Left ventricle myocardium inferior (tissue), 1 donor: ENCODE results near the gene AGPAT2. TPM values are rescaled to one million over a fixed set of nuclear protein-coding genes. Genes with fewer than 3 reads are reported as not detected.

ENCODE experiments used
- DNase-seq: peaks from one replicate; pipeline ENCODE4 v3.0.0-alpha.2; 2020
- H3K27ac ChIP-seq: fragments of 200-600 bp; replicated peaks from 2 replicates; pipeline ENCODE4 v1.8.0; 2021
- H3K27me3 ChIP-seq: fragments of 200-600 bp; 2 replicates; pipeline ENCODE4 v1.8.0; 2021; ENCODE audit warnings: low read depth
- H3K36me3 ChIP-seq: fragments of 200-600 bp; 2 replicates; pipeline ENCODE4 v1.8.0; 2021
- H3K4me1 ChIP-seq: fragments of 200-600 bp; 2 replicates; pipeline ENCODE4 v1.8.0; 2021
- H3K4me3 ChIP-seq: fragments of 200-600 bp; 2 replicates; pipeline ENCODE4 v1.8.0; 2021; ENCODE audit warnings: mild to moderate bottlenecking, moderate library complexity
- H3K9me3 ChIP-seq: fragments of 200-600 bp; replicated peaks from 2 replicates; pipeline ENCODE4 v1.8.0; 2021
- intact Hi-C: fragments of 100-400 bp; cut with micrococcal nuclease; formaldehyde crosslinking; loops from one replicate; pipeline ENCODE4 v1.11.0; 2022
- total RNA-seq: library from RNA; stranded (reverse); fragmentation: NEBNext Ultra II Directional; extraction: Animal tissue kit (Norgen Biotek cat#: 25700); gene quantifications from one replicate; pipeline ENCODE4 v1.2.1, GENCODE V29; 2021
- TF ChIP-seq, protein P1 (sequence below): fragments of 200-600 bp; IDR thresholded peaks from 2 replicates; pipeline ENCODE4 v1.8.0; 2021; ENCODE audit warnings: antibody characterized with exemption, mild to moderate bottlenecking, borderline replicate concordance
- donor health status: DM: no; HTN: yes; CAD: no; lungs with severe emphysema.

Gene AGPAT2
- total RNA-seq, 1 donor from 2014 or later: 48.8 TPM

DNA sequence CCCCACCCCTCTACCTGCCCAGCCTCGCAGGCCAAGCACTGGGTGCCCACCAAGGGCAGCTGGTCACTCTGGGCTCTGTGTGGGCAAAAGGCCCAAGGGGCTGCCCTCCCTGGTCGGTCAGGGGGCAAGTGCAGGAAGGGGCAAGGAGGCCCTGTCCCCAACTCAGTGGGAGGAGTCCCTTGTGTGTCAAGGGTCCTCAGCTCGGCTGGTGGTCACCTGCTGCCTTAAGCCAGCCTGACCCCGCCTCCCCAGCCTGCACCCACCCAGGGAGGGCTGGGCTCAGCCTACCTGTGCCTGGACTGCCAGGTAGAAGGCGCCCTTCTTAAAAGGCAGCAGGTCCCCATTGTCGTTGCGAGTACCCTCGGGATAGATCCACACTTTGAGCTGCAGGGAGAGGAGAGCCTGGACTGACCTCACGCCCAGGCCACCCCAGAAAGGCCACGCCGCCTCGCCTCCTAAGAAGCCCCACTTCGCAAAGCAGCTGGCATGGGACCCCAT lies 10.9 kb downstream of the AGPAT2 start:
- intact Hi-C loops: no loop called here
- TF ChIP-seq, protein P1, sequence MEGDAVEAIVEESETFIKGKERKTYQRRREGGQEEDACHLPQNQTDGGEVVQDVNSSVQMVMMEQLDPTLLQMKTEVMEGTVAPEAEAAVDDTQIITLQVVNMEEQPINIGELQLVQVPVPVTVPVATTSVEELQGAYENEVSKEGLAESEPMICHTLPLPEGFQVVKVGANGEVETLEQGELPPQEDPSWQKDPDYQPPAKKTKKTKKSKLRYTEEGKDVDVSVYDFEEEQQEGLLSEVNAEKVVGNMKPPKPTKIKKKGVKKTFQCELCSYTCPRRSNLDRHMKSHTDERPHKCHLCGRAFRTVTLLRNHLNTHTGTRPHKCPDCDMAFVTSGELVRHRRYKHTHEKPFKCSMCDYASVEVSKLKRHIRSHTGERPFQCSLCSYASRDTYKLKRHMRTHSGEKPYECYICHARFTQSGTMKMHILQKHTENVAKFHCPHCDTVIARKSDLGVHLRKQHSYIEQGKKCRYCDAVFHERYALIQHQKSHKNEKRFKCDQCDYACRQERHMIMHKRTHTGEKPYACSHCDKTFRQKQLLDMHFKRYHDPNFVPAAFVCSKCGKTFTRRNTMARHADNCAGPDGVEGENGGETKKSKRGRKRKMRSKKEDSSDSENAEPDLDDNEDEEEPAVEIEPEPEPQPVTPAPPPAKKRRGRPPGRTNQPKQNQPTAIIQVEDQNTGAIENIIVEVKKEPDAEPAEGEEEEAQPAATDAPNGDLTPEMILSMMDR: no peak
- Histone ChIP-seq H3K9me3 (no peaks in the 10 kb centered on the region), H3K4me3 (no peak overlapping the region), H3K36me3 (peaks cover 34% of the 10 kb centered on the region), H3K4me1 (peaks cover 39% of the 10 kb centered on the region), H3K27me3 (no peaks in the 10 kb centered on the region), H3K27ac (peak overlapping the region; percentile 57)
- DNase-seq: no peak

DNA sequence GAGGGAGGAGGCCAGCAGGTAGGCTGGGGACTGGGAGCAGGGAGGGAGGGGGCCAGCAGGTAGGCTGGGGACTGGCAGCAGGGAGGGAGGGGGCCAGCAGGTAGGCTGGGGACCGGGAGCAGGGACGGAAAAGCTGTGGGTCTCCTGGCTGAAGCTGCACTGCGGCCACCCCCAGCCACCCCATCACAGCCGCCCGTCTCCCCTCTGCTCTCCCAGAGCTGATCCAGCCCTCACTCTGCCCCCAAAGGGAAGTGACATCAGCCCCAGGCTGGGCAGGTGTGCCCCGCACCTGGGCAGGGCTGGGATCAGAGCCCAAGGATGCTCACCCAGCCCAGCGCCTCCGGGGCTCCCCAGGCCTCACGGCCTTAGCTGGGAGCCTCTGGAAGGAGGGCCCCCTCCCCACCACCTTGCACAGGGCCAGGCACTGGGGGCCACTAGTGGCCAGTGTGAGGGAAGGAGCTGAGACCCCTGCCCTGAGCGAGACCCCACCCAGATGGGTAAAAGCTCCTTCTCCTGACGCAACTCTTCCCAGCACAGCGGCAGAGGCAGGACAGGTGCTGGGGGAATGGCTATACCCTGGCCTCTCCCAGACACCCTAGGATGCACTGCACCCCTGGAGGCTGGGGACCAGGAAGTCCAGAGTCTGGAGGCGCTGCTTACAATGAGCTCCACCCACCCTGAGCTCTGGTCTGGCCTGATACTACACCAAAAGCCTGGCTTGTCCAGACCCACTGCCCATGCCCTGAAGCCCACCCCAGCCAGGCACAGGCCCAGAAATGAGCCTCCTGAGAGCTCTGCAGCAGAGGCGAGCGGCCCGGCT lies 11.6 kb downstream of the AGPAT2 start:
- peaks cover 35% of the 10 kb centered on the region for H3K36me3 ChIP-seq
- H3K4me1 ChIP-seq: peaks cover 42% of the 10 kb centered on the region
- no peaks in the 10 kb centered on the region for H3K9me3 ChIP-seq
- DNase-seq: no peak
- H3K27me3 ChIP-seq: no peaks in the 10 kb centered on the region
- intact Hi-C loops: no loop called here
- peak overlapping the region; percentile 57 for H3K27ac ChIP-seq
- no peak overlapping the region for H3K4me3 ChIP-seq
- TF ChIP-seq, protein P1: no peak

DNA sequence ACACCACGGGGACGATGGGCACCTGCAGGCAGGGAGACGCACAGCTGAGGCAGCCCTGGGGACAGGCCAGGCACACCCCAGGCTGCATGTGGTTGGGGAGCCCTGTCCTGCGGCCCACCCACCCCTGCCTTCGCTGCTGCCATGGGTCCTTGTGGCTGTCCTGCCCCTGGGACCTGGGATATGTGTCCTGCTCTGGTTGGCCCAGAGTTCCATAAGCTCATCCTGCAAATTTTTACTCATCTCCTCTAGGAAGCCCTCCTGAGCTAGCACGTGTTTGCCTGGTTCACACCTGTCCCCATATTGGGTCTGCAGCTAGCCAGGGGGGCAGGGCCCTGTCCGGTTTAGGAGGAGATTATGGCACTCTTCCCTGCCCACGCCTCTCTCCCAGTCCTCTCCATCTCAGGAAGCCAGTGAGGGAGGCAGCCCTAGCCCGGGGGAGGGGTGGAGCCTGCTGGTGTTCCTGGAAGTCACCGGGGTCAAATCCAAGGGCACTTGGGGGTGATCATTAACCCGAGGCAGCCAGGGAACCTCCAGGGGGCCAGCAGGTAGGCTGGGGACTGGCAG lies 12.4 kb downstream of the AGPAT2 start:
- Histone ChIP-seq H3K36me3 (peaks cover 43% of the 10 kb centered on the region), H3K27ac (peak overlapping the region; percentile 87), H3K27me3 (no peaks in the 10 kb centered on the region), H3K4me1 (peaks cover 42% of the 10 kb centered on the region), H3K9me3 (no peaks in the 10 kb centered on the region), H3K4me3 (no peak overlapping the region)
- no peak for DNase-seq
- TF ChIP-seq, protein P1: no peak
- intact Hi-C loops: no loop called here

DNA sequence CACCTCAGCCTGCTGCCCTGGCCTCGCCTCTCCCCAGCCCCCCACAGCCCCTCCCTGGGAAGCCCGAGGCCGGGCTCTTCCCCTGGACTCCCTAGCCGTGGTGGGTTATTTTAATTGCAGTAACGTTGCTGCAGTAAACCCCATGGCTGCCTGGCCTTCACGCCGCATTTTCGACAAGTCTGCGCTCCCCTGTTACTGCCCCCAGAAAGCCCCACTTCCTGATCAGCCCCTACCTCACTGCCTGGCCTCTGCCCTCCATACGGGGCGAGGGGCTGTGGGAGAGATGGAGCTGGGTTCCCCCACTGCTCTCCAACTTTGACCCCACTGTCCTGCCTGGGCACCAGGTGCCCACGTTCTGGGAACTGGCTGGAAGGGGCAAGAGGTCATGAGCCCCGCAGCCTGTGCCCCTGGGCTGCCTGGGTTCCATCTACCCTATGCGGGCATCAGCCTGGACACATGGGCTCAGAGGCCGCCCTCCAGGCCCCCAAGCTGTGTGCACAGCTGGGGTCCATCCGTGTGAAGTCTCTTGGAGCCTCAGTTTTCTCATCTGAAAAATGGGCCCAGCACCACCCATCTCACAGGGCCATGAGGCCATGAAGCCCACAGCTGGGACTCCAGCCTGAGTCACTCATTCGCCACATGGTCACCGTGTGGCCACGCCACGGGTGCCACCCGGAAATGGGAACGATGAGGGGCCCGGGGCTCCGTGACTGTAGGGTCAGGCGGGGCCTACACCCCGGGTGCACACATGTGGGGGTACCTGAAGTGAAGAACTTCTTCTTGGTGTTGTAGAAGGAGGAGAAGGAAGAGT lies 13.1 kb downstream of the AGPAT2 start:
- intact Hi-C loops: no loop called here
- Histone ChIP-seq H3K27ac (peak overlapping the region; percentile 87), H3K4me1 (peaks cover 38% of the 10 kb centered on the region), H3K27me3 (no peaks in the 10 kb centered on the region), H3K4me3 (no peak overlapping the region), H3K36me3 (peaks cover 50% of the 10 kb centered on the region), H3K9me3 (no peaks in the 10 kb centered on the region)
- no peak for DNase-seq
- TF ChIP-seq, protein P1: no peak
